SU-DHL-6 (cell line): ENCODE results near the gene IFI30.
A peak's percentile ranks its signal among the peaks of the same experiment; 100 is the strongest.

Experiments used
- H2AFZ ChIP-seq: fragments of 200-600 bp; sonication (generic); 2 replicates; pipeline ENCODE4 v1.6.1; 2014; ENCODE audit warnings: low read depth, mild to moderate bottlenecking, moderate library complexity, mixed read lengths, antibody characterized with exemption, low read length; ENCODE audit not compliant: severe bottlenecking
- H3F3A ChIP-seq: fragments of 200-600 bp; shearing (Covaris generic); 2 replicates; pipeline ENCODE4 v1.6.0; 2016; ENCODE audit warnings: antibody characterized with exemption, mild to moderate bottlenecking; ENCODE audit not compliant: insufficient read depth
- H3K27ac ChIP-seq: fragments of 200-600 bp; sonication (generic); 2 replicates; pipeline ENCODE4 v1.5.1; 2016; ENCODE audit warnings: low read depth, mild to moderate bottlenecking, low read length, moderate library complexity, mixed read lengths
- H3K27me3 ChIP-seq: fragments of 200-600 bp; sonication (generic), shearing (Covaris generic); 2 replicates; pipeline ENCODE4 v1.6.0; 2014; ENCODE audit warnings: mild to moderate bottlenecking, low read length
- H3K36me3 ChIP-seq: fragments of 200-600 bp; sonication (generic); 2 replicates; pipeline ENCODE4 v1.6.1; 2014; ENCODE audit warnings: mild to moderate bottlenecking, low read length, mixed read lengths
- H3K4me2 ChIP-seq: fragments of 300-600, 200-600 bp; shearing (Covaris generic), sonication (generic); 2 replicates; pipeline ENCODE4 v1.6.0; 2014; ENCODE audit warnings: low read length, low read depth, mild to moderate bottlenecking; ENCODE audit not compliant: poor library complexity, severe bottlenecking
- H3K4me3 ChIP-seq: fragments of 200-600 bp; sonication (generic); 2 replicates; pipeline ENCODE4 v1.5.1; 2014; ENCODE audit warnings: antibody characterized with exemption, low read length, mild to moderate bottlenecking, mixed read lengths; ENCODE audit not compliant: insufficient read depth, poor library complexity, severe bottlenecking
- H3K79me2 ChIP-seq: fragments of 200-600 bp; sonication (generic); 2 replicates; pipeline ENCODE4 v1.6.1; 2014; ENCODE audit warnings: mild to moderate bottlenecking, low read length, moderate library complexity; ENCODE audit not compliant: insufficient read depth
- H3K9ac ChIP-seq: fragments of 200-600 bp; sonication (generic); 2 replicates; pipeline ENCODE4 v1.7.0; 2014; ENCODE audit warnings: mild to moderate bottlenecking, low read length
- H3K9me2 ChIP-seq: fragments of 200-600 bp; sonication (generic); replicated peaks from 2 replicates; pipeline ENCODE4 v1.6.1; 2014; ENCODE audit warnings: low read length; ENCODE audit not compliant: insufficient read depth
- H3K9me3 ChIP-seq: fragments of 200-600 bp; sonication (generic); 2 replicates; pipeline ENCODE4 v1.6.1; 2014; ENCODE audit warnings: low read length, mixed read lengths; ENCODE audit not compliant: insufficient read depth
- H4K20me1 ChIP-seq: fragments of 200-600 bp; sonication (generic); 2 replicates; pipeline ENCODE4 v1.6.1; 2014; ENCODE audit warnings: low read depth, mild to moderate bottlenecking, antibody characterized with exemption, low read length, moderate library complexity, mixed read lengths
- CTCF ChIP-seq: fragments of 200-600 bp; sonication (generic); IDR thresholded peaks from one replicate; pipeline ENCODE4 v1.5.1; 2017; ENCODE audit warnings: antibody characterized with exemption, mild to moderate bottlenecking, low read length, moderate library complexity; ENCODE audit not compliant: insufficient read depth, poor library complexity, severe bottlenecking
- EZH2phosphoT487 ChIP-seq: fragments of 200-600 bp; sonication (generic), shearing (Covaris generic); conservative IDR thresholded peaks from 2 replicates; pipeline ENCODE4 v1.6.1; 2018; ENCODE audit warnings: mild to moderate bottlenecking, antibody characterized with exemption, low read length, moderate library complexity, mixed read lengths

The IFI30 gene

GRCh38 chr19:18173054-18173571, 500 bp upstream of the IFI30 start:
- TF ChIP-seq EZH2phosphoT487 (no peak), CTCF (no peak)
- Histone ChIP-seq H3K27me3 (no peaks in the 10 kb centered on the region), H3K79me2 (peaks cover 26% of the 10 kb centered on the region), H2AFZ (no peak overlapping the region), H3K27ac (peak overlapping the region; percentile 93), H3F3A (peaks cover 47% of the 10 kb centered on the region), H3K36me3 (peaks cover 22% of the 10 kb centered on the region), H3K9me2 (no peaks in the 10 kb centered on the region), H3K9ac (peak overlapping the region; percentile 84), H3K4me3 (peak overlapping the region; percentile 42), H3K4me2 (peak overlapping the region; percentile 55), H3K9me3 (no peaks in the 10 kb centered on the region), H4K20me1 (peaks cover 4% of the 10 kb centered on the region; the same call in 1 of the 2 replicates)

GRCh38 chr19:18174983-18175382, 1.4 kb downstream of the IFI30 start:
- Histone ChIP-seq H3F3A (peaks cover 53% of the 10 kb centered on the region), H3K27ac (peak overlapping the region; percentile 93), H3K9ac (peak overlapping the region; percentile 84), H2AFZ (no peak overlapping the region), H3K79me2 (peaks cover 26% of the 10 kb centered on the region), H3K9me3 (no peaks in the 10 kb centered on the region), H3K4me2 (peak overlapping the region; percentile 98), H3K36me3 (peaks cover 22% of the 10 kb centered on the region), H3K9me2 (no peaks in the 10 kb centered on the region), H3K4me3 (peak overlapping the region; percentile 66), H4K20me1 (peaks cover 4% of the 10 kb centered on the region; the same call in 1 of the 2 replicates), H3K27me3 (no peaks in the 10 kb centered on the region)
- TF ChIP-seq CTCF (no peak), EZH2phosphoT487 (no peak)

GRCh38 chr19:18176367-18177310, 3.0 kb downstream of the IFI30 start:
- Histone ChIP-seq H3K27me3 (no peaks in the 10 kb centered on the region), H3K4me2 (peak overlapping the region; percentile 21), H3K9me2 (no peaks in the 10 kb centered on the region), H3K9ac (peak overlapping the region; percentile 7; the same call in 1 of the 2 replicates), H3K79me2 (peaks cover 26% of the 10 kb centered on the region), H3K9me3 (no peaks in the 10 kb centered on the region), H3K36me3 (peaks cover 22% of the 10 kb centered on the region), H3K4me3 (no peak overlapping the region), H4K20me1 (peaks cover 4% of the 10 kb centered on the region; the same call in 1 of the 2 replicates), H3K27ac (peak overlapping the region; percentile 22), H2AFZ (no peak overlapping the region), H3F3A (peaks cover 52% of the 10 kb centered on the region)
- TF ChIP-seq EZH2phosphoT487 (no peak), CTCF (no peak)
